Activated CD8-positive, alpha-beta T cell treated with anti-CD3 and anti-CD28 coated beads for 36 hours (primary cell): ENCODE data around the gene DDX24. TPM values are rescaled to one million over a fixed set of nuclear protein-coding genes. Genes with fewer than 3 reads are reported as not detected.

ENCODE experiments used
- ATAC-seq: fragments of 200-7000 bp; cut with Tn5 transposase; one replicate; pipeline ENCODE4 v1.10.0; 2021; ENCODE audit warnings: mild to moderate bottlenecking, moderate library complexity
- CTCF ChIA-PET: fragments of 350-600 bp; sonication (Branson Sonifier 250); formaldehyde crosslinking; loops from one replicate; lab custom pipeline; 2021; ENCODE audit warnings: antibody characterized with exemption; lab: Charles Lee
- POLR2A ChIA-PET: fragments of 350-600 bp; sonication (Branson Sonifier 250); formaldehyde crosslinking; loops from one replicate; lab custom pipeline; 2021; ENCODE audit warnings: antibody characterized with exemption; lab: Charles Lee
- DNase-seq: peaks from one replicate; pipeline ENCODE4 v3.0.0-alpha.2; 2020
- H3K27ac Mint-ChIP-seq: one replicate; pipeline ENCODE4 v1.8.0; 2021; ENCODE audit warnings: mild to moderate bottlenecking, mixed read lengths
- H3K27me3 Mint-ChIP-seq: one replicate; pipeline ENCODE4 v1.8.0; 2021; ENCODE audit warnings: mixed read lengths
- H3K36me3 Mint-ChIP-seq: one replicate; pipeline ENCODE4 v1.8.0; 2021; ENCODE audit warnings: low read depth, mixed read lengths
- H3K4me1 Mint-ChIP-seq: one replicate; pipeline ENCODE4 v1.8.0; 2021; ENCODE audit warnings: low read depth, mixed read lengths
- H3K4me3 Mint-ChIP-seq: one replicate; pipeline ENCODE4 v1.8.0; 2021; ENCODE audit warnings: mild to moderate bottlenecking, moderate library complexity, mixed read lengths
- H3K9me3 Mint-ChIP-seq: one replicate; pipeline ENCODE4 v1.8.0; 2021; ENCODE audit warnings: mixed read lengths
- CTCF ChIP-seq: fragments of 200-600 bp; IDR thresholded peaks from one replicate; pipeline ENCODE4 v1.8.0; 2022; ENCODE audit warnings: antibody characterized with exemption, mild to moderate bottlenecking
- intact Hi-C: fragments of 100-400 bp; cut with micrococcal nuclease; formaldehyde crosslinking; loops from one replicate; pipeline ENCODE4 v1.10.0; 2022
- total RNA-seq, 2 experiments: library from RNA; stranded (reverse); gene quantifications; one replicate each; pipeline ENCODE4 v1.2.3, GENCODE V29; 2021

The DDX24 gene
- total RNA-seq, 2 experiments from 2014 or later = 272 to 275 TPM

DNA sequence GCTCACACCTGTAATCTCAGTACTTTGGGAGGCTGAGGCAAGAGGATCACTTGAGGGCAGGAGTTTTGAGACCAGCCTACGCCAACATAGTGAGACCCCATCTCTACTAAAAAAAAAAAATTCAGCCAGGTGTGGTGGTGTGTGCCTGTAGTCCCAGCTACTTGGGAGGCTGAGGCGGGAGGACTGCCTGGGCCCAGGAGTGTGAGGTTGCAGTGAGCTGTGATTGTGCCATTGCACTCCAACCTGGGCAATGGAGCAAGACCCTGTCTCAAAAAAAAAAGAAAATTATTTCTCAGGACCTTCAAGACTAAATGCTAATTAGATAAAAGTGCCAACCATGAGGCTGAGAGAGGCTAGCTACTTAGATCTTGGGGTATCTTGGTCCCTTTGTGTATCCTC is 31.4 kb downstream of the DDX24 start:
- no peak overlapping the region for H3K27ac Mint-ChIP-seq
- no peaks in the 10 kb centered on the region for H3K9me3 Mint-ChIP-seq
- CTCF ChIA-PET = interaction anchor here (5.0 kb wide), 1 partner anchor 14 kb away, joined by 22 read pairs; no protein-coding TSS in a partner anchor
- ATAC-seq = no peak
- no peak for DNase-seq
- no peaks in the 10 kb centered on the region for H3K27me3 Mint-ChIP-seq
- peaks cover 5% of the 10 kb centered on the region for H3K4me1 Mint-ChIP-seq
- intact Hi-C loops = no loop called here
- H3K4me3 Mint-ChIP-seq = no peak overlapping the region
- POLR2A ChIA-PET = interaction anchor here (2.6 kb wide), 1 partner anchor 9 kb away, joined by 7 read pairs; no protein-coding TSS in a partner anchor
- peaks cover 64% of the 10 kb centered on the region for H3K36me3 Mint-ChIP-seq
- TF ChIP-seq CTCF = no peak

GRCh38 chr14:94048691-94049624 is 32.0 kb downstream of the DDX24 start:
- peaks cover 5% of the 10 kb centered on the region for H3K4me1 Mint-ChIP-seq
- no peak overlapping the region for H3K27ac Mint-ChIP-seq
- no peak for TF ChIP-seq CTCF
- CTCF ChIA-PET = interaction anchor here (1.0 to 5.0 kb wide), 3 partner anchors 13 to 132 kb away, joined by 3 to 22 read pairs (median 9); no protein-coding TSS in a partner anchor
- H3K27me3 Mint-ChIP-seq = no peaks in the 10 kb centered on the region
- no peak for ATAC-seq
- peaks cover 57% of the 10 kb centered on the region for H3K36me3 Mint-ChIP-seq
- DNase-seq = no peak
- H3K9me3 Mint-ChIP-seq = no peaks in the 10 kb centered on the region
- POLR2A ChIA-PET = interaction anchor here (0.7 to 2.6 kb wide), 2 partner anchors 10 to 57 kb away, joined by 3 to 7 read pairs; no protein-coding TSS in a partner anchor
- H3K4me3 Mint-ChIP-seq = no peak overlapping the region
- intact Hi-C loops = no loop called here

DNA sequence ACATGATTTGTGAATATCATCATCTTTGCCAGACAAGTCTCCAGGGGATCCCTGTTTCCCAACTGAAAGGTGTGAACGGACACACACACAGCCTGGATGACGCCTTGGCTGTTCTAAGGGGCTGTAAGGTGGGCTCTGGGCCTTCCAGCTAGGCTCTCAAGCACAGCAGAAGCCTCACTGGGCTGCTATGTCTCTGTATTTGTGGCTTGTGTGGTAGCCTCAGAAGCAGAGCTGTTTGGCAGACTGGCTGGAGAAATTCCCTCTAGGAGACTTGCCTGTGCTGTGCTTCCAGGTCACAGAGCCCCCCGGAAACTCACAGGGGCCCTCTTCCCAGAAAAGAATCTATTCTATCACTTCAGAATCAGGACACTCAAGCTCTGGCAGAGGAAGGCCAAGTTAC is 33.4 kb downstream of the DDX24 start:
- ChIA-PET CTCF (interaction anchor here (0.6 to 5.0 kb wide), 5 partner anchors 12 to 1114 kb away, joined by 3 to 22 read pairs (median 3); no protein-coding TSS in a partner anchor), POLR2A (interaction anchor here (2.4 kb wide), 1 partner anchor 34 kb away, joined by 9 read pairs; the partner anchor contains the start of genes DDX24 and IFI27L1)
- DNase-seq = no peak
- Mint-ChIP-seq H3K36me3 (peaks cover 49% of the 10 kb centered on the region), H3K4me1 (peaks cover 4% of the 10 kb centered on the region), H3K9me3 (no peaks in the 10 kb centered on the region), H3K27me3 (no peaks in the 10 kb centered on the region), H3K27ac (no peak overlapping the region), H3K4me3 (no peak overlapping the region)
- ATAC-seq = no peak
- intact Hi-C loops = no loop called here
- TF ChIP-seq CTCF = no peak

- CTCF ChIA-PET = interaction anchor here (0.8 to 5.0 kb wide), 3 partner anchors 11 to 107 kb away, joined by 3 to 22 read pairs (median 9); no protein-coding TSS in a partner anchor
These were observed 34.2 kb downstream of the DDX24 start for GRCh38 chr14:94046696-94047250.

More at GRCh38 chr14:94046696-94047250, 34.2 kb downstream of the DDX24 start:
- H3K27me3 Mint-ChIP-seq = no peaks in the 10 kb centered on the region
- intact Hi-C loops = no loop called here
- H3K9me3 Mint-ChIP-seq = no peaks in the 10 kb centered on the region
- POLR2A ChIA-PET = interaction anchor here (0.6 to 2.4 kb wide), 2 partner anchors 12 to 35 kb away, joined by 4 to 9 read pairs; partner anchors contain the start of genes DDX24 and IFI27L1
- no peak overlapping the region for H3K4me3 Mint-ChIP-seq
- ATAC-seq (no peak), DNase-seq (no peak)
- H3K4me1 Mint-ChIP-seq = no peaks in the 10 kb centered on the region
- H3K36me3 Mint-ChIP-seq = peaks cover 41% of the 10 kb centered on the region
- no peak for TF ChIP-seq CTCF
- H3K27ac Mint-ChIP-seq = no peak overlapping the region
